Activated naive CD4-positive, alpha-beta T cell treated with anti-CD3 and anti-CD28 coated beads for 36 hours (primary cell): ENCODE measurements around the gene TMEM54. TPM values are rescaled to one million over a fixed set of nuclear protein-coding genes. Genes with fewer than 3 reads are reported as not detected.
A peak's percentile ranks its signal among the peaks of the same experiment; 100 is the strongest.

Experiments
- CTCF ChIA-PET: fragments of 350-600 bp; sonication (Branson Sonifier 250); formaldehyde crosslinking; loops from one replicate; lab custom pipeline; 2021; ENCODE audit warnings: antibody characterized with exemption; lab: Charles Lee
- DNase-seq: peaks from one replicate; pipeline ENCODE4 v3.0.0-alpha.2; 2020
- H3K27ac Mint-ChIP-seq: one replicate; pipeline ENCODE4 v1.8.0; 2021; ENCODE audit warnings: mild to moderate bottlenecking, mixed read lengths
- H3K27me3 Mint-ChIP-seq: one replicate; pipeline ENCODE4 v1.8.0; 2021; ENCODE audit warnings: low read depth, mixed read lengths
- H3K36me3 Mint-ChIP-seq: one replicate; pipeline ENCODE4 v1.8.0; 2021; ENCODE audit warnings: low read depth, mixed read lengths
- H3K4me1 Mint-ChIP-seq: one replicate; pipeline ENCODE4 v1.8.0; 2021; ENCODE audit warnings: low read depth, mixed read lengths
- H3K4me3 Mint-ChIP-seq: one replicate; pipeline ENCODE4 v1.8.0; 2021; ENCODE audit warnings: mild to moderate bottlenecking, moderate library complexity, mixed read lengths
- H3K9me3 Mint-ChIP-seq: one replicate; pipeline ENCODE4 v1.8.0; 2021; ENCODE audit warnings: mixed read lengths
- intact Hi-C: fragments of 100-400 bp; cut with micrococcal nuclease; formaldehyde crosslinking; loops from one replicate; pipeline ENCODE4 v1.15.1; 2023
- total RNA-seq, 2 experiments: library from RNA; stranded (reverse); gene quantifications; one replicate each; pipeline ENCODE4 v1.2.3, GENCODE V29; 2021

Gene TMEM54
- total RNA-seq, 2 experiments from 2014 or later = 0.84 to 1.0 TPM

- DNase-seq = no peak
- CTCF ChIA-PET = interaction anchor here (1.0 to 1.8 kb wide), 4 partner anchors 11 to 29 kb away, joined by 3 to 5 read pairs (median 4); no protein-coding TSS in a partner anchor
- peaks cover 7% of the 10 kb centered on the region for H3K4me1 Mint-ChIP-seq
- H3K9me3 Mint-ChIP-seq = no peaks in the 10 kb centered on the region
- peaks cover 55% of the 10 kb centered on the region for H3K27me3 Mint-ChIP-seq
- H3K36me3 Mint-ChIP-seq = no peaks in the 10 kb centered on the region
- H3K4me3 Mint-ChIP-seq = no peak overlapping the region
- intact Hi-C loops = no loop called here
- no peak overlapping the region for H3K27ac Mint-ChIP-seq
These were observed 10.0 kb downstream of the TMEM54 start for GRCh38 chr1:32891241-32891570.

- Mint-ChIP-seq H3K27ac (no peak overlapping the region), H3K4me1 (peaks cover 7% of the 10 kb centered on the region), H3K9me3 (no peaks in the 10 kb centered on the region), H3K36me3 (no peaks in the 10 kb centered on the region), H3K4me3 (no peak overlapping the region), H3K27me3 (peaks cover 54% of the 10 kb centered on the region)
- CTCF ChIA-PET = interaction anchor here (1.0 kb wide), 2 partner anchors 10 to 19 kb away, joined by 3 to 5 read pairs; no protein-coding TSS in a partner anchor
- intact Hi-C loops = no loop called here
- no peak for DNase-seq
These were observed 10.5 kb downstream of the TMEM54 start for GRCh38 chr1:32890516-32891240.

DNA sequence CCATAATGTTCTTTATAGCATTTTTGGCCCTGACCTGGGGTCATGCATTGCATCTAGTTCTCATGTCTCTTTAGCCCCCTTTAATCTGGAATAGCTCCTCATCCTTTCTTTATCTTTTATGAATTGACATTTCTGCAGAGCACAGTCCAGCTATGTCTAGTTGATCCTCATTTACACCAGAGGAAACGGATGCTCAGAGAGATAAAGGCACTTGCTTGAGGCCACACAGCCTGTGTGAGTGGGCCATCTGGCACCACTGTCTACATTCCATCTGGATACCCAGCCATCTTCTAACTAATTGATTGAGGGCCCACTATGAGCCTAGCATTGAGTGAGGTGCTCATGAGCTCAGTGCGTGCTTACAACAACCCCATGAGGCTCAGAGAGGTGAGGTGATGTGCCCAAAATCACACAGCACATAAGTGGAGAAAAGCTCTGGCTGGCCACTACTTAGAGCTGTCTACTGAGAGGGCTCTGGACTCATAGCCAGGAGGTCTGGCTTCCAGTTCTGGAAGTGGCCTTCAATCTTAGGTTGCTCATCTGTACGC, 11.4 kb downstream of the TMEM54 start:
- no peak overlapping the region for H3K27ac Mint-ChIP-seq
- no peak for DNase-seq
- peaks cover 62% of the 10 kb centered on the region for H3K27me3 Mint-ChIP-seq
- H3K4me3 Mint-ChIP-seq = no peak overlapping the region
- H3K36me3 Mint-ChIP-seq = no peaks in the 10 kb centered on the region
- intact Hi-C loops = no loop called here
- CTCF ChIA-PET = interaction anchor here (0.6 kb wide), 1 partner anchor 224 kb away, joined by 8 read pairs; no protein-coding TSS in a partner anchor
- H3K4me1 Mint-ChIP-seq = peaks cover 10% of the 10 kb centered on the region
- H3K9me3 Mint-ChIP-seq = no peaks in the 10 kb centered on the region

GRCh38 chr1:32888677-32889420, 12.3 kb downstream of the TMEM54 start:
- CTCF ChIA-PET = interaction anchor here (0.6 kb wide), 1 partner anchor 225 kb away, joined by 8 read pairs; no protein-coding TSS in a partner anchor
- H3K4me1 Mint-ChIP-seq = peaks cover 9% of the 10 kb centered on the region
- no peaks in the 10 kb centered on the region for H3K9me3 Mint-ChIP-seq
- no peak overlapping the region for H3K27ac Mint-ChIP-seq
- no peaks in the 10 kb centered on the region for H3K36me3 Mint-ChIP-seq
- intact Hi-C loops = no loop called here
- no peak for DNase-seq
- H3K4me3 Mint-ChIP-seq = no peak overlapping the region
- H3K27me3 Mint-ChIP-seq = peaks cover 66% of the 10 kb centered on the region

DNA sequence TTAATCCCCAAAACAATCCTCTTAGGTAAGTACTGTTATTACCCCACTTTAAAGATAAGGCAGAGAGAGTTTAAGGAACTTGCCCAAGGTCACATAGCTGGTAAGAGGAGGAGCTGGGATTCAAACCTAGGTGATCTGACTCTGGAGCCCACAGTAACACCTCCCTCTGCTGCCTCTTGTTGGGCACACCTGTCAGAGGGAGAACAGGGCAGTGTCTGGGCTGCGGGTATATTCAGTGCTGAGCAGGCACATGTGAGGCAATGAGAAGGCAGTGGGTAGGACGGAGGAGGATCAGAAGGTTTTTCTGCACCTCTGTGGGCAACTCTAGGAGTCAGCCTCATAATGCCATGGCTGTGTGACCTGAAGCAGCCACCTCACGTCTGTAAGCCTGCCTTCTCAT, 13.1 kb downstream of the TMEM54 start:
- intact Hi-C loops = no loop called here
- DNase-seq = no peak
- Mint-ChIP-seq H3K4me3 (no peak overlapping the region), H3K27ac (no peak overlapping the region), H3K4me1 (peaks cover 8% of the 10 kb centered on the region), H3K36me3 (no peaks in the 10 kb centered on the region), H3K9me3 (no peaks in the 10 kb centered on the region), H3K27me3 (peaks cover 66% of the 10 kb centered on the region)
- CTCF ChIA-PET = no interaction called here

DNA sequence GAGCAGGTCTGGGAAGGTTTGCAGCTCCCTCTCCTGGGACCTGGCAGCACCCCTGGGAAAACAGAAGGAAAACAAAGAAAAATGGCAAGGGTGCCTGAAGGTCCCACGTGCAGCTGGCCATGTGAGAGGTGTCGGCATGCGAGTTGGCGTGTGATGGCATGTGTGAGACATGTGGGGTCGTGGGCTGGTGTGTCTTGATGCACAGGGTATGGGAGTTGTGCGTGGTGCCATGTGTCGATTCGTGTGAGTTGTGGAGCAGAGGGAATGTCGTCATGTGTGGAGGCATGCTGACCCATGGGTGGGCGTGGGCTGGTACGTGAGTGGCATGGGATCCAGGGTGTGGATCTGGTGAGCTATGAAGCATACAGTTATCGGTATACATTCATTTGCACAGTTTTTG, 13.6 kb downstream of the TMEM54 start:
- H3K27me3 Mint-ChIP-seq = peaks cover 64% of the 10 kb centered on the region
- peaks cover 7% of the 10 kb centered on the region for H3K4me1 Mint-ChIP-seq
- intact Hi-C loops = no loop called here
- CTCF ChIA-PET = no interaction called here
- H3K27ac Mint-ChIP-seq = peak overlapping the region; percentile 6
- no peak overlapping the region for H3K4me3 Mint-ChIP-seq
- no peaks in the 10 kb centered on the region for H3K9me3 Mint-ChIP-seq
- H3K36me3 Mint-ChIP-seq = no peaks in the 10 kb centered on the region
- DNase-seq = no peak

DNA sequence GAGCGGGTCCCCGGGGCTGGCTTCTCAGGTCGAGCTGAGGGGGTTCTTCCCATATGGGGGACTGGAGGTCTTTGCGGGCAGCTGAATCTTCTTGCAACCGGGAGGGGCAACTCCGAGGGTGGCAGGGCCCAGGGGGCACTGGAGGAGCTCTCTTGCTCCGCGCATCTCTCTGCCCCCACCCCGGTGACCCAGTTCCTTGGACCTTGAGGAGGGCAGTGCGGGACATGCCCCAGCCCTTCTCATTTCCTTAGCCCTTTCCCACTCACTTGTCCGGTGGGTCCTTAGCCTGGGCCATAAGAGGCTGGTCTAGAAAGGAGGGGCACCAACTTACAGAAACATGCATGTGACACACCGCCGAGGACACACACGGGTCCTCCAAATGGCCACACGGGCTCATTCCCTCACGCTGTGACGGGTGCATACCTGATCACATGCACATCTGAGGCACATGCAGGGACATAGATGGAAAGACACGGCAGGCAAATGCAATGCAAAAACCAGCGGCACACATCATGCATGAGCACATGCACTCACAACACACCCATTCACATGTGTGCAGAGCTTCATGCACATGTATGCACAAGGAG, 14.3 kb downstream of the TMEM54 start:
- Mint-ChIP-seq H3K36me3 (no peaks in the 10 kb centered on the region), H3K4me1 (peaks cover 2% of the 10 kb centered on the region), H3K4me3 (no peak overlapping the region), H3K27me3 (peaks cover 57% of the 10 kb centered on the region), H3K27ac (no peak overlapping the region), H3K9me3 (no peaks in the 10 kb centered on the region)
- CTCF ChIA-PET = interaction anchor here (0.6 to 1.2 kb wide), 4 partner anchors 8 to 366 kb away, joined by 3 to 4 read pairs (median 3); no protein-coding TSS in a partner anchor
- intact Hi-C loops = no loop called here
- no peak for DNase-seq

GRCh38 chr1:32886004-32886827, 15.0 kb downstream of the TMEM54 start, which contains the start of gene HPCA:
Gene HPCA, plus strand, starts transcription at chr1:32886491. Its CDS starts 2,408 bp downstream, at chr1:32888899.
- intact Hi-C loops = no loop called here
- H3K4me3 Mint-ChIP-seq = no peak within 1 kb of the TSS
- no peaks in the 10 kb centered on the region for H3K9me3 Mint-ChIP-seq
- H3K27ac Mint-ChIP-seq = no peak within 1 kb of the TSS
- CTCF ChIA-PET = interaction anchor here (0.7 to 1.7 kb wide), 5 partner anchors 9 to 202 kb away, joined by 3 to 5 read pairs (median 3); no protein-coding TSS in a partner anchor
- peaks cover 54% of the 10 kb centered on the region for H3K27me3 Mint-ChIP-seq
- peak; percentile 57 for DNase-seq
- H3K4me1 Mint-ChIP-seq = peaks cover 2% of the 10 kb centered on the region
- no peaks in the 10 kb centered on the region for H3K36me3 Mint-ChIP-seq

DNA sequence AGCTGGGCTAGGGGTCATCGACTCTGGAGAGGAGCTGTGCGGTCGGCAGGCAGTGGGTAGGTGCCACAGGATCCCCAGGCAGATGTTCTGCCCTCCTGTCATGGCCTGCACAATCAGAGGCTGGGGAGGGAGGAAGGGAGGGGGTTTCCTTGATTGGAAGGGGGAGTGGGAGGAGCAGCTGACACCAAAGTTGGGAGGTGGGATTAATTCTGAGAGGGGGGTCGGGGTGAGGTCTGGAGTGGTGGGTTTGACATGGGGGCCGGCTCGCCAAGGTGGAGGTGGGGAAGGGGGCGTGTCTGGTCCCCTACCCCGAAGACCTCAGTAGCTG, 15.5 kb downstream of the TMEM54 start:
- no peak for DNase-seq
- CTCF ChIA-PET = interaction anchor here (1.6 to 1.7 kb wide), 2 partner anchors 9 to 10 kb away, joined by 3 to 5 read pairs; no protein-coding TSS in a partner anchor

DNA sequence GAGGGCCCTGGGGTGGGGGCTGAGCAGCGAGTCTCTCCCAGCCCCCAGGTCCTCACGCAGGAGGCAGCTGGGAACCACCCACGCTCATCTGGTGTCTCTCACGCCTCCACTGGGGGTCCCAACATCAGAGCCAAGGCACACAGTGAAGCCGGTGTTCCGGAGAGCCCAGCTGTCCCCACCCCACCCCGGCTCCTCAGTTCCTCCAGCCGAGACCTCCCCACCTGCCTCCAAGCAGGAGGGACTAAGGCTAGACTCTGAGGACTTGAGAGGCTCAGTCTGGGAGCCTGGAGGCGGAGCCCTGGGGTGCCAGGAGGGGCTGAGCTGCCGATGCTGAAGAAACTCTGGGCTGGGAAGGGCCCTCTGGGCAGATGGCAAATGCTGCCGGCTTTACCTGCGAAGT, 16.5 kb downstream of the TMEM54 start:
- H3K27ac Mint-ChIP-seq = no peak overlapping the region
- no peaks in the 10 kb centered on the region for H3K9me3 Mint-ChIP-seq
- no peak overlapping the region for H3K4me3 Mint-ChIP-seq
- CTCF ChIA-PET = interaction anchor here (0.5 to 1.7 kb wide), 3 partner anchors 8 to 19 kb away, joined by 3 to 5 read pairs (median 3); no protein-coding TSS in a partner anchor
- intact Hi-C loops = no loop called here
- peaks cover 53% of the 10 kb centered on the region for H3K27me3 Mint-ChIP-seq
- H3K36me3 Mint-ChIP-seq = no peaks in the 10 kb centered on the region
- no peak for DNase-seq
- H3K4me1 Mint-ChIP-seq = peaks cover 2% of the 10 kb centered on the region

More for the DNA sequence above, 15.5 kb downstream of the TMEM54 start:
- intact Hi-C loops = no loop called here
- H3K36me3 Mint-ChIP-seq = no peaks in the 10 kb centered on the region
- H3K4me3 Mint-ChIP-seq = no peak overlapping the region
- peaks cover 57% of the 10 kb centered on the region for H3K27me3 Mint-ChIP-seq
- H3K27ac Mint-ChIP-seq = no peak overlapping the region
- H3K9me3 Mint-ChIP-seq = no peaks in the 10 kb centered on the region
- peaks cover 2% of the 10 kb centered on the region for H3K4me1 Mint-ChIP-seq

GRCh38 chr1:32884032-32884372, 17.2 kb downstream of the TMEM54 start:
- no peak for DNase-seq
- H3K9me3 Mint-ChIP-seq = no peaks in the 10 kb centered on the region
- no peak overlapping the region for H3K4me3 Mint-ChIP-seq
- no peak overlapping the region for H3K27ac Mint-ChIP-seq
- no peaks in the 10 kb centered on the region for H3K36me3 Mint-ChIP-seq
- peaks cover 46% of the 10 kb centered on the region for H3K27me3 Mint-ChIP-seq
- CTCF ChIA-PET = no interaction called here
- intact Hi-C loops = no loop called here
- peaks cover 2% of the 10 kb centered on the region for H3K4me1 Mint-ChIP-seq
